H7 (cell line): ENCODE results near the gene TRIM7. TPM values are rescaled to one million over a fixed set of nuclear protein-coding genes. Genes with fewer than 3 reads are reported as not detected.
"Not testable (repeated sequence)": the region's sequence is repeated elsewhere in the genome, so short reads cannot be mapped to it uniquely, and the experiment has no call there.

Experiments
- DNase-seq: peaks from one replicate; pipeline ENCODE4 v3.0.0; 2012
- H3K27me3 ChIP-seq: 2 replicates; pipeline ENCODE4 v1.6.0; 2011; ENCODE audit warnings: mild to moderate bottlenecking, low read length; ENCODE audit not compliant: control insufficient read depth, insufficient read depth
- H3K36me3 ChIP-seq: replicated peaks from 2 replicates; pipeline ENCODE4 v1.5.1; 2011; ENCODE audit warnings: low read length; ENCODE audit not compliant: control insufficient read depth, insufficient read depth
- H3K4me3 ChIP-seq: 2 replicates; pipeline ENCODE4 v1.5.1; 2011; ENCODE audit warnings: low read depth, mild to moderate bottlenecking, control low read depth, low read length, moderate library complexity; ENCODE audit not compliant: insufficient read depth
- total RNA-seq: library from RNA; depleted of rRNA; stranded (reverse); fragments of >200 nt; shearing (Covaris generic); gene quantifications from 2 replicates; pipeline ENCODE4 v1.2.3, GENCODE V29; 2014; rRNA removed

Gene TRIM7
- total RNA-seq, 1 experiment from 2014 or later, result 0.07 TPM

DNA sequence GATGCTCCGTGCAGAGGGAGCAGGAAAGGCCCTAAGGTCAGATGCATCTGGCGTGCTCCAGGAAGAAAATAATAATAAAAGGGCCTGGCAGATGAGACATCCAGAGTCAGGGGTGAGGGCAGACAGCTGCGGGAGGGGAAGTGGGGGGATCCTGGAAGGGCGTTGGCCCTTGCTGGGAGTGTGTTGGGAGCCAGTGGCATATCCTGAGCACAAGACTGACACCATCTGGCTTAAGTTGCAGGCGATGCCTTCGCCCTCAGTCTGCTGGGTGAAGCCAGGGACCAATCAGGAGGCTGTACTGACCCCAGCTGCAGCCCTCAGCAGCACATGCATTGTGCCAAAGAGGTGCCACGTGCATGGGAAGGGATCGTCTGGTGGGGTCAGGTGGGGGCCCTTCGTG lies 53.9 kb downstream of the TRIM7 start:
- peak; percentile 74 for DNase-seq
- Histone ChIP-seq H3K27me3 (no peaks in the 10 kb centered on the region), H3K36me3 (no peaks in the 10 kb centered on the region), H3K4me3 (no peak overlapping the region)

GRCh38 chr5:181149806-181150733 lies 54.9 kb downstream of the TRIM7 start:
- Histone ChIP-seq H3K4me3 (no peak overlapping the region), H3K36me3 (no peaks in the 10 kb centered on the region), H3K27me3 (no peaks in the 10 kb centered on the region)
- DNase-seq, result no peak

DNA sequence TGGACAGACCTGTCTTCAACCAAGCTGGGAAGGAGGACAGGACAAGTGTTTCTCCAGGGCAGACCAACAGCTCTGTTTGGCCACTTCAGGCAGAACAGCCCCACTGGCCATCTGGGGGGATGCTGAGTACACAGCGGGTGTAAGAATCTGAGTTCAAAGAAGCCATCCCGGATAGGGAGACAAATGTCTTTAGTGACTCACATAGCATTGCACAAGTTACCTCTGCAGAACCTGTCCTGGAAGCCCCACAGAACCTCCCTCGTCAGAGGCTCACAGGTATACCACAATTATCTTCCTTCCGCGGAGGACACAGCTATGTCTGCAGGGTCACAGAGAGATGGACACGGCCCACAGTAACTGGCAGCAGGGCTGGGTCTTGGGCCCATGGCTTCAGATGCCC lies 55.6 kb downstream of the TRIM7 start:
- H3K36me3 ChIP-seq, result no peaks in the 10 kb centered on the region
- DNase-seq, result no peak
- H3K27me3 ChIP-seq, result no peaks in the 10 kb centered on the region
- no peak overlapping the region for H3K4me3 ChIP-seq

DNA sequence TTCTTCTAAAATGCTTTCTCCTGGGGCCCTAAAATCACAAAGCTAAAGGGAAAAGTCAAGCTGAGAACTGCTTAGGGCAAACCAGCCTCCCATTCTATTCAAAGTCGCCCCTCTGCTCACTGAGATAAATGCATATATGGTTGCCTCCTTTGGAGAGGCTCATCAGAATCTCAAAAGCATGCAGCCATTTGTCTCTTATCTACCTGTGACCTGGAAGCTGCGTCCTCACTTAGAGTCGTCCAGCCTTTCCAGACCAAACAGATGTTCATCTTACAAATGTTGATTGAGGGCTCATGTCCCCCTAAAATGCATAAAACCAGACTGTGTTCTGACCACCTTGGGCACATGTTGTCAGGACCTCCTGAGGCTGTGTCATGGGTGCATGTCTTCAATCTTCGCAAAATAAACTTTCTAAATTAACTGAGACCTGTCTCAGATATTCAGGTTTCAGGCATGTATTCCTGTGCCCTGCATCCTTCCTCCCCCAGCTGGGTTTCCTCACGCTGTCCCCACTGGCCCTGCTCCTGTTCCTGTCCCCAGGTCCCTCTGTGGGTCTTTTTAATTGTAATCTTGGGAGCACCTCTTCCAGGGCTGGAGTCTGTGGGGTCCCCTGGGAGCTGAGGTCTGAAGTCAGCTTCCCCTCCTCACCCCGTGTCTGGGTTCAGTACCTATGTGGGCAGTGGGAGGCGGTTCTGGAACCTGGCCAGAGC lies 57.9 kb downstream of the TRIM7 start, which contains the start of gene OR2V2:
TSS of gene OR2V2 (plus strand) at position 660 of the 710 bp plus-strand sequence. CDS start 7,357 bp downstream, outside the sequence.
- DNase-seq, H3K36me3 ChIP-seq, H3K27me3 ChIP-seq, H3K4me3 ChIP-seq: not testable (repeated sequence)

- H3K4me3 ChIP-seq, result no peak overlapping the region
- DNase-seq, result no peak
- no peaks in the 10 kb centered on the region for H3K27me3 ChIP-seq
- no peaks in the 10 kb centered on the region for H3K36me3 ChIP-seq
Measured at GRCh38 chr5:181145133-181145532, 59.9 kb downstream of the TRIM7 start.

Other genes starting within 250 kb of the TRIM7 start
- not detected in 2 replicates for gene BTNL3, start 216.3 kb downstream of the TRIM7 start, total RNA-seq
- gene BTNL9, start 164.9 kb downstream of the TRIM7 start, total RNA-seq, result 0.31 and 1.1 TPM in 2 replicates
- not detected in 2 replicates for gene OR2V1, start 74.0 kb downstream of the TRIM7 start, total RNA-seq
- not detected in 2 replicates for gene OR2V2, start 57.6 kb downstream of the TRIM7 start, total RNA-seq
- gene TRIM41, start 18.1 kb upstream of the TRIM7 start, total RNA-seq, result 13.6 and 19.8 TPM in 2 replicates
- 5,491 and 6,126 TPM in 2 replicates for gene RACK1, start 38.7 kb upstream of the TRIM7 start, total RNA-seq
- 1.9 and 2.4 TPM in 2 replicates for gene TRIM52, start 55.9 kb upstream of the TRIM7 start, total RNA-seq
- not detected in 2 replicates for gene OR4F3, start 162.1 kb upstream of the TRIM7 start, total RNA-seq